Osteocyte (in vitro differentiated cells): Measurements from ENCODE around the gene GOLGA6L10. TPM values are rescaled to one million over a fixed set of nuclear protein-coding genes. Genes with fewer than 3 reads are reported as not detected.
A peak's percentile ranks its signal among the peaks of the same experiment; 100 is the strongest.
"Not testable (repeated sequence)": the region's sequence is repeated elsewhere in the genome, so short reads cannot be mapped to it uniquely, and the experiment has no call there.

Experiments used
- DNase-seq: peaks from one replicate; pipeline ENCODE4 v3.0.0; 2021; ENCODE audit warnings: mixed read lengths; ENCODE audit not compliant: unreplicated experiment; ENCODE audit errors: extremely low spot score
- H3K27ac Mint-ChIP-seq: one replicate; pipeline ENCODE4 v1.8.0; 2021; ENCODE audit warnings: mild to moderate bottlenecking, mixed read lengths; ENCODE audit not compliant: unreplicated experiment
- H3K27me3 Mint-ChIP-seq: one replicate; pipeline ENCODE4 v1.8.0; 2021; ENCODE audit warnings: mixed read lengths; ENCODE audit not compliant: unreplicated experiment
- H3K36me3 Mint-ChIP-seq: one replicate; pipeline ENCODE4 v1.8.0; 2021; ENCODE audit warnings: mixed read lengths; ENCODE audit not compliant: unreplicated experiment
- H3K4me1 Mint-ChIP-seq: one replicate; pipeline ENCODE4 v1.8.0; 2021; ENCODE audit warnings: mixed read lengths; ENCODE audit not compliant: unreplicated experiment
- H3K4me3 Mint-ChIP-seq: one replicate; pipeline ENCODE4 v1.8.0; 2021; ENCODE audit warnings: mild to moderate bottlenecking, moderate library complexity, mixed read lengths; ENCODE audit not compliant: unreplicated experiment
- H3K9me3 Mint-ChIP-seq: one replicate; pipeline ENCODE4 v1.8.0; 2021; ENCODE audit warnings: mixed read lengths; ENCODE audit not compliant: unreplicated experiment
- CTCF ChIP-seq: fragments of 200-600 bp; sonication (generic); IDR thresholded peaks from 2 replicates; pipeline ENCODE4 v1.5.0; 2021; ENCODE audit warnings: antibody characterized with exemption, mild to moderate bottlenecking, moderate library complexity
- long read RNA-seq: library from polyadenylated mRNA; unstranded; transcript quantifications from one replicate; pipeline ENCODE4 v2.0.0, GENCODE V29; 2021
- total RNA-seq: library from RNA; stranded (reverse); gene quantifications from 2 replicates; pipeline ENCODE4 v1.2.1, GENCODE V29; 2021

Gene GOLGA6L10
- 1.6 and 2.9 TPM in 2 replicates for total RNA-seq
- long read RNA-seq: 0 reads

- not testable (repeated sequence) for H3K36me3 Mint-ChIP-seq, H3K27me3 Mint-ChIP-seq
Measured at GRCh38 chr15:82349375-82349774, at the start of gene GOLGA6L10. TSS of gene GOLGA6L10 (minus strand) at chr15:82349475. CDS start at chr15:82349375, 100 bp downstream.

GRCh38 chr15:82398785-82399184 is 49.5 kb upstream of the GOLGA6L10 start:
- Mint-ChIP-seq H3K4me1 (peaks cover 20% of the 10 kb centered on the region), H3K36me3 (peaks cover 5% of the 10 kb centered on the region), H3K27me3 (no peaks in the 10 kb centered on the region), H3K27ac (no peak overlapping the region), H3K4me3 (no peak overlapping the region), H3K9me3 (peaks cover 3% of the 10 kb centered on the region)
- DNase-seq: no peak
- no peak for TF ChIP-seq CTCF

More at GRCh38 chr15:82349375-82349774, at the start of gene GOLGA6L10:
- not testable (repeated sequence) for DNase-seq, H3K4me1 Mint-ChIP-seq, H3K27ac Mint-ChIP-seq, H3K9me3 Mint-ChIP-seq, H3K4me3 Mint-ChIP-seq

GRCh38 chr15:82397817-82398216 is 48.5 kb upstream of the GOLGA6L10 start:
- H3K4me1 Mint-ChIP-seq: peaks cover 20% of the 10 kb centered on the region
- H3K27ac Mint-ChIP-seq: no peak overlapping the region
- H3K36me3 Mint-ChIP-seq: peaks cover 5% of the 10 kb centered on the region
- TF ChIP-seq CTCF: no peak
- no peak for DNase-seq
- H3K9me3 Mint-ChIP-seq: peaks cover 3% of the 10 kb centered on the region
- no peaks in the 10 kb centered on the region for H3K27me3 Mint-ChIP-seq
- H3K4me3 Mint-ChIP-seq: no peak overlapping the region

GRCh38 chr15:82395788-82396187 is 46.5 kb upstream of the GOLGA6L10 start:
- not testable (repeated sequence) for H3K4me3 Mint-ChIP-seq, H3K36me3 Mint-ChIP-seq, H3K27me3 Mint-ChIP-seq, H3K9me3 Mint-ChIP-seq, DNase-seq
- Mint-ChIP-seq H3K4me1 (peaks cover 20% of the 10 kb centered on the region), H3K27ac (peak overlapping the region; percentile 23)

GRCh38 chr15:82393671-82394070 is 44.4 kb upstream of the GOLGA6L10 start:
- H3K4me3 Mint-ChIP-seq: no peak overlapping the region
- H3K36me3 Mint-ChIP-seq: peaks cover 5% of the 10 kb centered on the region
- no peak overlapping the region for H3K27ac Mint-ChIP-seq
- no peaks in the 10 kb centered on the region for H3K27me3 Mint-ChIP-seq
- no peak for DNase-seq
- TF ChIP-seq CTCF: no peak
- peaks cover 18% of the 10 kb centered on the region for H3K4me1 Mint-ChIP-seq
- H3K9me3 Mint-ChIP-seq: peaks cover 3% of the 10 kb centered on the region

GRCh38 chr15:82392077-82392476 is 42.8 kb upstream of the GOLGA6L10 start:
- not testable (repeated sequence) for H3K9me3 Mint-ChIP-seq, DNase-seq, H3K27me3 Mint-ChIP-seq, H3K27ac Mint-ChIP-seq, H3K4me3 Mint-ChIP-seq, H3K36me3 Mint-ChIP-seq
- peaks cover 16% of the 10 kb centered on the region for H3K4me1 Mint-ChIP-seq

- not testable (repeated sequence) for H3K4me1 Mint-ChIP-seq, H3K9me3 Mint-ChIP-seq, H3K27me3 Mint-ChIP-seq, H3K4me3 Mint-ChIP-seq, H3K27ac Mint-ChIP-seq, DNase-seq, H3K36me3 Mint-ChIP-seq
Measured at GRCh38 chr15:82390152-82390551, 40.9 kb upstream of the GOLGA6L10 start.

- DNase-seq, H3K36me3 Mint-ChIP-seq, H3K27me3 Mint-ChIP-seq, H3K9me3 Mint-ChIP-seq, H3K4me1 Mint-ChIP-seq, H3K4me3 Mint-ChIP-seq, H3K27ac Mint-ChIP-seq: not testable (repeated sequence)
Measured at GRCh38 chr15:82387209-82387608, 37.9 kb upstream of the GOLGA6L10 start.

- H3K27ac Mint-ChIP-seq: not testable (repeated sequence)
Measured at GRCh38 chr15:82381330-82381955, 32.2 kb upstream of the GOLGA6L10 start.

More at GRCh38 chr15:82381330-82381955, 32.2 kb upstream of the GOLGA6L10 start:
- H3K36me3 Mint-ChIP-seq, H3K27me3 Mint-ChIP-seq, H3K9me3 Mint-ChIP-seq, H3K4me1 Mint-ChIP-seq, DNase-seq, H3K4me3 Mint-ChIP-seq: not testable (repeated sequence)
